Stimulated activated CD8-positive, alpha-beta memory T cell treated with anti-CD3 and anti-CD28 coated beads, Interleukin-12 subunit alpha, Interleukin-12 subunit beta, amount 100 ng/mL, for 1 hour (primary cell): ENCODE data around the gene RAB11B.
"Not testable (repeated sequence)": the region's sequence is repeated elsewhere in the genome, so short reads cannot be mapped to it uniquely, and the experiment has no call there.

Experiments
- DNase-seq: peaks from one replicate; pipeline ENCODE4 v3.0.0-alpha.2; 2020; ENCODE audit warnings: low read depth

Gene RAB11B

GRCh38 chr19:8393871-8394250 is 3.7 kb downstream of the RAB11B start:
- no peak for DNase-seq

- DNase-seq = no peak
Measured at GRCh38 chr19:8395621-8396082, 5.5 kb downstream of the RAB11B start.

GRCh38 chr19:8396185-8396562 is 6.0 kb downstream of the RAB11B start:
- no peak for DNase-seq

- peak; percentile 53 for DNase-seq
Measured at GRCh38 chr19:8396563-8397203, 6.5 kb downstream of the RAB11B start.

GRCh38 chr19:8397271-8397670 is 7.1 kb downstream of the RAB11B start:
- DNase-seq = no peak

GRCh38 chr19:8397746-8398310 is 7.7 kb downstream of the RAB11B start:
- DNase-seq = no peak

- no peak for DNase-seq
Measured at GRCh38 chr19:8398311-8398771, 8.2 kb downstream of the RAB11B start.

GRCh38 chr19:8399681-8400188 is 9.6 kb downstream of the RAB11B start:
- DNase-seq = no peak

- DNase-seq = no peak
Measured at GRCh38 chr19:8401981-8402411, 11.8 kb downstream of the RAB11B start.

GRCh38 chr19:8403098-8403819 is 13.1 kb downstream of the RAB11B start:
- no peak for DNase-seq

- no peak for DNase-seq
Measured at GRCh38 chr19:8403820-8404109, 13.6 kb downstream of the RAB11B start.

- no peak for DNase-seq
Measured at GRCh38 chr19:8404391-8405151, 14.4 kb downstream of the RAB11B start.

- not testable (repeated sequence) for DNase-seq
Measured at GRCh38 chr19:8410718-8411117, 20.6 kb downstream of the RAB11B start.

- peak; percentile 91 for DNase-seq
Measured at GRCh38 chr19:8412783-8413628, 22.8 kb downstream of the RAB11B start, which contains the start of gene MARCHF2. Gene MARCHF2 (plus strand): TSS chr19:8413305. CDS start chr19:8421841, 8,536 bp downstream.

- no peak for DNase-seq
Measured at GRCh38 chr19:8413629-8413995, 23.5 kb downstream of the RAB11B start.

- DNase-seq = no peak
Measured at GRCh38 chr19:8416796-8417195, 26.6 kb downstream of the RAB11B start.

GRCh38 chr19:8421484-8422461 is 31.6 kb downstream of the RAB11B start:
- DNase-seq = no peak

- no peak for DNase-seq
Measured at GRCh38 chr19:8423817-8424223, 33.7 kb downstream of the RAB11B start.

GRCh38 chr19:8425331-8425730 is 35.2 kb downstream of the RAB11B start:
- DNase-seq = not testable (repeated sequence)

GRCh38 chr19:8426283-8426682 is 36.1 kb downstream of the RAB11B start:
- DNase-seq = no peak
